OCI-LY1 (cell line): ENCODE results near the gene PRKACA.
"Not testable (repeated sequence)": the region's sequence is repeated elsewhere in the genome, so short reads cannot be mapped to it uniquely, and the experiment has no call there.

Experiments
- H2AFZ ChIP-seq: fragments of 200-600 bp; sonication (generic), shearing (Covaris generic); 2 replicates; pipeline ENCODE4 v1.6.0; 2014; ENCODE audit warnings: antibody characterized with exemption, mild to moderate bottlenecking, low read length
- H3F3A ChIP-seq: fragments of 200-600 bp; sonication (generic), shearing (Covaris generic); 2 replicates; pipeline ENCODE4 v1.6.0; 2014; ENCODE audit warnings: mild to moderate bottlenecking, antibody characterized with exemption, low read length, moderate library complexity; ENCODE audit not compliant: insufficient read depth
- H3K27ac ChIP-seq: fragments of 200-600 bp; sonication (generic); 2 replicates; pipeline ENCODE4 v1.5.1; 2014; ENCODE audit warnings: low read length, mixed run types, mild to moderate bottlenecking, low read depth; ENCODE audit not compliant: poor library complexity, severe bottlenecking
- H3K27me3 ChIP-seq: fragments of 200-600 bp; sonication (generic); 2 replicates; pipeline ENCODE4 v1.6.0; 2014; ENCODE audit warnings: antibody characterized with exemption, mild to moderate bottlenecking, low read length, moderate library complexity; ENCODE audit not compliant: insufficient read depth
- H3K36me3 ChIP-seq: fragments of 200-600 bp; sonication (generic); 2 replicates; pipeline ENCODE4 v1.6.1; 2014; ENCODE audit warnings: mild to moderate bottlenecking, antibody characterized with exemption, low read length, moderate library complexity, mixed read lengths; ENCODE audit not compliant: insufficient read depth
- H3K4me1 ChIP-seq: fragments of 200-600 bp; sonication (generic); 2 replicates; pipeline ENCODE4 v1.5.1; 2014; ENCODE audit warnings: mild to moderate bottlenecking, low read length, moderate library complexity; ENCODE audit not compliant: insufficient read depth, severe bottlenecking
- H3K4me2 ChIP-seq: fragments of 200-600 bp; sonication (generic), shearing (Covaris generic); 2 replicates; pipeline ENCODE4 v1.6.1; 2014; ENCODE audit warnings: low read length
- H3K4me3 ChIP-seq: fragments of 200-600 bp; sonication (generic); 2 replicates; pipeline ENCODE4 v1.5.1; 2014; ENCODE audit warnings: low read length, low read depth, mild to moderate bottlenecking, mixed read lengths; ENCODE audit not compliant: poor library complexity, severe bottlenecking
- H3K79me2 ChIP-seq: fragments of 200-600 bp; shearing (Covaris generic); 2 replicates; pipeline ENCODE4 v1.6.1; 2016; ENCODE audit warnings: mixed run types, low read length, mixed read lengths; ENCODE audit not compliant: insufficient read depth
- H3K9ac ChIP-seq: fragments of 200-600 bp; sonication (generic), shearing (Covaris generic); 2 replicates; pipeline ENCODE4 v1.6.1; 2014; ENCODE audit warnings: mild to moderate bottlenecking, low read length, mixed read lengths
- H3K9me2 ChIP-seq: fragments of 200-600 bp; sonication (generic), shearing (Covaris generic); 2 replicates; pipeline ENCODE4 v1.6.1; 2014; ENCODE audit warnings: low read depth, mild to moderate bottlenecking, low read length, mixed read lengths
- H3K9me3 ChIP-seq: fragments of 200-600 bp; shearing (Covaris generic); 2 replicates; pipeline ENCODE4 v1.6.1; 2014; ENCODE audit warnings: low read length, mixed read lengths
- H4K20me1 ChIP-seq: fragments of 200-600 bp; sonication (generic), shearing (Covaris generic); 2 replicates; pipeline ENCODE4 v1.6.0; 2016; ENCODE audit warnings: mild to moderate bottlenecking, low read length; ENCODE audit not compliant: insufficient read depth
- CTCF ChIP-seq: fragments of 200-600 bp; sonication (generic), shearing (Covaris generic); IDR thresholded peaks from 2 replicates; pipeline ENCODE4 v1.5.1; 2017; ENCODE audit warnings: mild to moderate bottlenecking, antibody characterized with exemption, low read length, moderate library complexity, mixed read lengths

PRKACA gene

GRCh38 chr19:14042659-14043608, 74.6 kb downstream of the PRKACA start:
- H3K4me2 ChIP-seq, H3K79me2 ChIP-seq, H2AFZ ChIP-seq, H4K20me1 ChIP-seq, H3K27ac ChIP-seq, H3K36me3 ChIP-seq, H3K9ac ChIP-seq, H3K27me3 ChIP-seq, H3K9me3 ChIP-seq, H3K4me1 ChIP-seq, H3F3A ChIP-seq, H3K9me2 ChIP-seq, H3K4me3 ChIP-seq: not testable (repeated sequence)
- TF ChIP-seq CTCF, result peak; percentile 65
